ENCODE results near the gene ENDOG.
"Not testable (repeated sequence)": the region's sequence is repeated elsewhere in the genome, so short reads cannot be mapped to it uniquely, and the experiment has no call there.

The ENDOG gene

DNA sequence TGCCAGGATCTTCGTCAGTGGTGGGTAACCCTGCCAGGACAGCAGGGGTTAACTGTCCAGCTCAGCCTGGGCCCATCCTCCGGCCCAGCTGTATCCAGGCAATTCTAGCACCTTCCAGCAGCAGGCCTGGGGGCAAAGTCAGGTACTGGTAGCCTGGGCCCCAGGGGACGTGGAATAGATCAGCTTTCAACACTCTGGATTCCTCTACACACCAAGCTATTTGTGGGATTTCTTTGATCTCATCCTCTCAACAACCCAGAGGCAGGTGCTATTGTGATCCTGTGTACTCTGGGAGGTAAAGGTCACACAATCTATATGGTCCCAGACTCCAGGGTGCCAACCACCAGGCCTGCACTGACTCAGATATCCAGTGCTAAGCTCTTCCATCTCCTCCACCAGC lies 20.0 kb downstream of the ENDOG start:
- no peak for DNase-seq
- no peaks in the 10 kb centered on the region for H3K4me1 ChIP-seq (ENCODE audit: low read length)
- no peaks in the 10 kb centered on the region for H4K20me1 ChIP-seq (ENCODE audit: insufficient read depth, low read length)
- no peak overlapping the region for H2AFZ ChIP-seq (ENCODE audit: low read length)
- no peaks in the 10 kb centered on the region for H3K9me3 ChIP-seq (replicated peaks; ENCODE audit: insufficient read depth, low read length)
- no peak overlapping the region for H3K4me3 ChIP-seq (ENCODE audit: low read length)
- no peaks in the 10 kb centered on the region for H3K79me2 ChIP-seq (ENCODE audit: low read length)
- no peak overlapping the region for H3K27ac ChIP-seq (ENCODE audit: low read length)
- TF ChIP-seq EZH2 (optimal IDR thresholded peaks at IDR 0.05; ENCODE audit: low read depth, low read length), result no peak
- TF ChIP-seq, protein P1, sequence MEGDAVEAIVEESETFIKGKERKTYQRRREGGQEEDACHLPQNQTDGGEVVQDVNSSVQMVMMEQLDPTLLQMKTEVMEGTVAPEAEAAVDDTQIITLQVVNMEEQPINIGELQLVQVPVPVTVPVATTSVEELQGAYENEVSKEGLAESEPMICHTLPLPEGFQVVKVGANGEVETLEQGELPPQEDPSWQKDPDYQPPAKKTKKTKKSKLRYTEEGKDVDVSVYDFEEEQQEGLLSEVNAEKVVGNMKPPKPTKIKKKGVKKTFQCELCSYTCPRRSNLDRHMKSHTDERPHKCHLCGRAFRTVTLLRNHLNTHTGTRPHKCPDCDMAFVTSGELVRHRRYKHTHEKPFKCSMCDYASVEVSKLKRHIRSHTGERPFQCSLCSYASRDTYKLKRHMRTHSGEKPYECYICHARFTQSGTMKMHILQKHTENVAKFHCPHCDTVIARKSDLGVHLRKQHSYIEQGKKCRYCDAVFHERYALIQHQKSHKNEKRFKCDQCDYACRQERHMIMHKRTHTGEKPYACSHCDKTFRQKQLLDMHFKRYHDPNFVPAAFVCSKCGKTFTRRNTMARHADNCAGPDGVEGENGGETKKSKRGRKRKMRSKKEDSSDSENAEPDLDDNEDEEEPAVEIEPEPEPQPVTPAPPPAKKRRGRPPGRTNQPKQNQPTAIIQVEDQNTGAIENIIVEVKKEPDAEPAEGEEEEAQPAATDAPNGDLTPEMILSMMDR (IDR thresholded peaks at IDR 0.05; ENCODE audit: low read length), result no peak
- TF ChIP-seq EZH2phosphoT487 (IDR thresholded peaks at IDR 0.05; ENCODE audit: low read length), result no peak
- H3F3A ChIP-seq (ENCODE audit: insufficient read depth, low read length), result no peaks in the 10 kb centered on the region
- no peaks in the 10 kb centered on the region for H3K9me2 ChIP-seq (replicated peaks; ENCODE audit: insufficient read depth, low read length)
- H3K27me3 ChIP-seq (replicated peaks; ENCODE audit: insufficient read depth, low read length), result no peaks in the 10 kb centered on the region
- H3K4me2 ChIP-seq (ENCODE audit: low read depth, low read length), result no peak overlapping the region
- H3K36me3 ChIP-seq (replicated peaks; ENCODE audit: insufficient read depth, low read length), result no peaks in the 10 kb centered on the region
- no peak overlapping the region for H3K9ac ChIP-seq (ENCODE audit: low read length)

DNA sequence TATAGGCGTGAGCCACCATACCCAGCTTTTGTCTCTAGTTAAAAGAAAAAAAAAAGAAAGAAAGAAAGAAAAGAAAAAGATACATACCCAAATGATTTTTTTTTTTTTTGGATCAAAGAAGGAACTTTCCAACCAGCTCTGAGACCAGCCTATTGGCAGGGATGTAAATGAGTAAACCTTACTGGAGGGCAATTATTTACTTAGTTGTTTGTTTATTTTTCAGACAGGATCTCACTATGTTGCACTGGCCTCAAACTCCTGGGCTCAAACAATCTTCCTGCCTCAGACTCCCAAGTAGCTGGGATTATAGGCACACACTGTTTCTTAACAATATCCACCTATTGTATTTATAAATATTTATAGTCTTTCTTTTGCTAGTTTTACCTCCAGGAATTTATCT lies 22.2 kb downstream of the ENDOG start:
- Histone ChIP-seq H3K9me3 (replicated peaks; ENCODE audit: insufficient read depth, low read length) (no peaks in the 10 kb centered on the region), H3K4me3 (ENCODE audit: low read length) (no peak overlapping the region), H3K4me2 (ENCODE audit: low read depth, low read length) (no peak overlapping the region), H4K20me1 (ENCODE audit: insufficient read depth, low read length) (no peaks in the 10 kb centered on the region), H3K27ac (ENCODE audit: low read length) (no peak overlapping the region), H3K79me2 (ENCODE audit: low read length) (no peaks in the 10 kb centered on the region), H3K9me2 (replicated peaks; ENCODE audit: insufficient read depth, low read length) (no peaks in the 10 kb centered on the region), H3F3A (ENCODE audit: insufficient read depth, low read length) (no peaks in the 10 kb centered on the region), H3K27me3 (replicated peaks; ENCODE audit: insufficient read depth, low read length) (no peaks in the 10 kb centered on the region), H2AFZ (ENCODE audit: low read length) (no peak overlapping the region), H3K36me3 (replicated peaks; ENCODE audit: insufficient read depth, low read length) (no peaks in the 10 kb centered on the region), H3K9ac (ENCODE audit: low read length) (no peak overlapping the region), H3K4me1 (ENCODE audit: low read length) (no peaks in the 10 kb centered on the region)
- TF ChIP-seq EZH2 (optimal IDR thresholded peaks at IDR 0.05; ENCODE audit: low read depth, low read length) (no peak), EZH2phosphoT487 (IDR thresholded peaks at IDR 0.05; ENCODE audit: low read length) (no peak)
- TF ChIP-seq, protein P1 (IDR thresholded peaks at IDR 0.05; ENCODE audit: low read length), result no peak
- DNase-seq, result no peak

DNA sequence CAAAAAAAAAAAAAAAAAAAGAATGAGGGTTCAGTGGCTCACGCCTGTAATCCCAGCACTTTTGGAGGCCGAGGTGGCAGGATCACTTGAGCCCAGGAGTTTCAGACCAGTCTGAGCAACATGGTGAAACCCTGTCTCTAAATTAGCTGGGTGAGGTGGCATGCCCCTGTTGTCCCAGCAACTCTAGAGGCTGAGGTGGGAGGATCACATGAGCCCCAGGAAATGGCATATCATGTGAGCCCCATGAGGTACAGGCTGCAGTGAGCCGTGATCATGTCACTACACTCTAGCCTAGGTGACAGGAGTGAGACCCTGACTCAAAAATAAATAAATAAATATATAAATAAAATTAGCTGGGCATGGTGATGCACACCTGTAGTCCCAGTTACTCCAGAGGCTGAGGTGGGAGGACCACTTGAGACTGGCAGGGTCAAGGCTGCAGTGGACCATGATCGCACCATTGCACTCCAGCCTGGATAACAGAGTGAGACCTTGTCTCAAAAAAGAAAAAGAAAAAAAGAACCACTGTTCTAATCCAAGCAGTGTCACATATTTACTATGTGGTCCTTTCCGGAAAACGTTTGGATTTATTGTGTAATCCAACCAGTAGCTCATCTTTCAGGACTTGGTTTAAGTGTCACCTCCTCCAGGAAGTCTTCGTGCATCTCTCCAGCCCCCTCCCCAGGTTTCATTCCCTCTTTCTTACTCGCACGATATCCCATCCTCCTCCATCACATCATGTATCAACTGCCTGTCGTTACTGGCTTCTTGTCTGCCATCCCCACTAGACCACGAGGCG lies 23.6 kb downstream of the ENDOG start:
- no peak overlapping the region for H3K4me3 ChIP-seq (ENCODE audit: low read length)
- no peaks in the 10 kb centered on the region for H4K20me1 ChIP-seq (ENCODE audit: insufficient read depth, low read length)
- no peak overlapping the region for H3K9ac ChIP-seq (ENCODE audit: low read length)
- no peaks in the 10 kb centered on the region for H3F3A ChIP-seq (ENCODE audit: insufficient read depth, low read length)
- H3K27me3 ChIP-seq (replicated peaks; ENCODE audit: insufficient read depth, low read length), result no peaks in the 10 kb centered on the region
- no peaks in the 10 kb centered on the region for H3K9me2 ChIP-seq (replicated peaks; ENCODE audit: insufficient read depth, low read length)
- no peaks in the 10 kb centered on the region for H3K79me2 ChIP-seq (ENCODE audit: low read length)
- no peak overlapping the region for H3K4me2 ChIP-seq (ENCODE audit: low read depth, low read length)
- no peak overlapping the region for H2AFZ ChIP-seq (ENCODE audit: low read length)
- H3K9me3 ChIP-seq (replicated peaks; ENCODE audit: insufficient read depth, low read length), result no peaks in the 10 kb centered on the region
- DNase-seq, result no peak
- H3K36me3 ChIP-seq (replicated peaks; ENCODE audit: insufficient read depth, low read length), result no peaks in the 10 kb centered on the region
- H3K4me1 ChIP-seq (ENCODE audit: low read length), result no peaks in the 10 kb centered on the region
- no peak overlapping the region for H3K27ac ChIP-seq (ENCODE audit: low read length)
- TF ChIP-seq, protein P1 (IDR thresholded peaks at IDR 0.05; ENCODE audit: low read length), result no peak
- TF ChIP-seq EZH2 (optimal IDR thresholded peaks at IDR 0.05; ENCODE audit: low read depth, low read length) (no peak), EZH2phosphoT487 (IDR thresholded peaks at IDR 0.05; ENCODE audit: low read length) (no peak)

DNA sequence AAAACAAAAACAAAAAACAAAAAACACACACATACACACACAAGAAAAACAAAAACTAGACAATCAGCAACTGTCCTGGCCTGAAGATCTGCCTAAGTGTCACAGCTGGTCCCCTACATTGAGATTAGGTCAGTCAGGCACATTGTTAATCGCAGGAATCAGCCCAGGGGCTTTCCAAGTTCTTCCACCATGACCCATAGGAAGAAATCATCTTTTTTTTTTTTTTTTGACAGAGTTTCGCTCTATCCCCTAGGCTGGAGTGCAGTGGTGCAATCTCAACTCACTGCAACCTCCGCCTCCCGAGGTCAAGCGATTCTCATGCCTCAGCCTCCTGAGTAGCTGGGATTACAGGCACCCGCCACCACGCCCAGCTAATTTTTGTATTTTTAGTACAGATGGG lies 24.9 kb downstream of the ENDOG start:
- H3K9ac ChIP-seq (ENCODE audit: low read length); H3K36me3 ChIP-seq (replicated peaks; ENCODE audit: insufficient read depth, low read length); H3K4me3 ChIP-seq (ENCODE audit: low read length); DNase-seq; H3K4me2 ChIP-seq (ENCODE audit: low read depth, low read length); H3K27ac ChIP-seq (ENCODE audit: low read length); H3F3A ChIP-seq (ENCODE audit: insufficient read depth, low read length); H2AFZ ChIP-seq (ENCODE audit: low read length); H3K79me2 ChIP-seq (ENCODE audit: low read length); H3K9me3 ChIP-seq (replicated peaks; ENCODE audit: insufficient read depth, low read length); H4K20me1 ChIP-seq (ENCODE audit: insufficient read depth, low read length); H3K27me3 ChIP-seq (replicated peaks; ENCODE audit: insufficient read depth, low read length); H3K4me1 ChIP-seq (ENCODE audit: low read length); H3K9me2 ChIP-seq (replicated peaks; ENCODE audit: insufficient read depth, low read length): not testable (repeated sequence)
